ENCODE results near the gene GNB3.
A peak's percentile ranks its signal among the peaks of the same experiment; 100 is the strongest.
"Not testable (repeated sequence)": the region's sequence is repeated elsewhere in the genome, so short reads cannot be mapped to it uniquely, and the experiment has no call there.

The GNB3 gene

DNA sequence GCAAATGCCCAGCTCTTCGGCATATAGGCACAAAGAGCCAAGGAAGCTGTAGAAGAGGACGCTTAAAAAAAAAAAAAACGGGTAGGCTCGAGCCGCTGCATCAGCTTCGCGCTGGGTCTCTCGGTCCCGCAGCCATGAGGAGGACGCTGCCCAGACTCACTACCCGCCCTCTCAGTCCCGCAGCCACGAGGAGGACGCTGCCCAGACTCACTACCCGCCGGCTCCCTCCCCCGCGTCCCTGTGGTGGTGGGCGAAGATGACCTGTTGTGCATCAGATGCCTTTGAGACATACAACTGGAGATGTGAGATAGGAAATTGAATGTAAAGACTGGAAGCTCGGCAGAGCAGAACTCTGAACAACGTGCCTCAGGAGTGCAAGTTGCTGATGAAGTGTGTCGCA, 43.8 kb downstream of the GNB3 start:
- no peak overlapping the region for H3K27ac ChIP-seq (ENCODE audit: low read length)
- no peaks in the 10 kb centered on the region for H3K9me3 ChIP-seq (ENCODE audit: control insufficient read depth in 2 of 2, low read length in 2 of 2)
- H3K9ac ChIP-seq (ENCODE audit: low read length in 2 of 2), result no peak overlapping the region
- H3K4me1 ChIP-seq (ENCODE audit: control insufficient read depth, insufficient read depth, low read length), result no peaks in the 10 kb centered on the region
- no peak overlapping the region for H3K4me3 ChIP-seq (ENCODE audit: low read length in 2 of 2)
- H3K36me3 ChIP-seq (ENCODE audit: control insufficient read depth in 2 of 2, insufficient read depth in 2 of 2, low read length in 2 of 2), result peaks cover 0 to 6% of the 10 kb centered on the region in 2 donors
- H3K27me3 ChIP-seq (ENCODE audit: control insufficient read depth in 1 of 2, insufficient read depth in 2 of 2, low read length in 2 of 2), result no peaks in the 10 kb centered on the region

- H3K36me3 ChIP-seq (ENCODE audit: control insufficient read depth in 2 of 2, insufficient read depth in 2 of 2, low read length in 2 of 2); H3K9me3 ChIP-seq (ENCODE audit: control insufficient read depth in 2 of 2, low read length in 2 of 2); H3K4me1 ChIP-seq (ENCODE audit: control insufficient read depth, insufficient read depth, low read length); H3K27ac ChIP-seq (ENCODE audit: low read length); H3K27me3 ChIP-seq (ENCODE audit: control insufficient read depth in 1 of 2, insufficient read depth in 2 of 2, low read length in 2 of 2); H3K4me3 ChIP-seq (ENCODE audit: low read length in 2 of 2); H3K9ac ChIP-seq (ENCODE audit: low read length in 2 of 2): not testable (repeated sequence)
Measured at GRCh38 chr12:6886206-6886999, 45.7 kb downstream of the GNB3 start.

- Histone ChIP-seq H3K27me3 (ENCODE audit: control insufficient read depth in 1 of 2, insufficient read depth in 2 of 2, low read length in 2 of 2) (no peaks in the 10 kb centered on the region), H3K27ac (ENCODE audit: low read length) (no peak overlapping the region)
Measured at GRCh38 chr12:6887460-6887859, 46.7 kb downstream of the GNB3 start.

GRCh38 chr12:6888360-6888759, 47.6 kb downstream of the GNB3 start:
- H3K36me3 ChIP-seq (ENCODE audit: control insufficient read depth in 2 of 2, insufficient read depth in 2 of 2, low read length in 2 of 2), result peaks cover 0 to 6% of the 10 kb centered on the region in 2 donors
- H3K27ac ChIP-seq (ENCODE audit: low read length), result no peak overlapping the region
- no peak overlapping the region for H3K4me3 ChIP-seq (ENCODE audit: low read length in 2 of 2)
- H3K27me3 ChIP-seq (ENCODE audit: control insufficient read depth in 1 of 2, insufficient read depth in 2 of 2, low read length in 2 of 2), result no peaks in the 10 kb centered on the region
- peaks cover 9% of the 10 kb centered on the region for H3K4me1 ChIP-seq (ENCODE audit: control insufficient read depth, insufficient read depth, low read length)
- H3K9me3 ChIP-seq (ENCODE audit: control insufficient read depth in 2 of 2, low read length in 2 of 2), result no peaks in the 10 kb centered on the region
- H3K9ac ChIP-seq (ENCODE audit: low read length in 2 of 2), result no peak overlapping the region

More at GRCh38 chr12:6887460-6887859, 46.7 kb downstream of the GNB3 start:
- Histone ChIP-seq H3K36me3 (ENCODE audit: control insufficient read depth in 2 of 2, insufficient read depth in 2 of 2, low read length in 2 of 2) (peaks cover 0 to 6% of the 10 kb centered on the region in 2 donors), H3K4me1 (ENCODE audit: control insufficient read depth, insufficient read depth, low read length) (peaks cover 9% of the 10 kb centered on the region), H3K9me3 (ENCODE audit: control insufficient read depth in 2 of 2, low read length in 2 of 2) (no peaks in the 10 kb centered on the region), H3K4me3 (ENCODE audit: low read length in 2 of 2) (no peak overlapping the region), H3K9ac (ENCODE audit: low read length in 2 of 2) (no peak overlapping the region)

- not testable (repeated sequence) for H3K27ac ChIP-seq (ENCODE audit: low read length); H3K27me3 ChIP-seq (ENCODE audit: control insufficient read depth in 1 of 2, insufficient read depth in 2 of 2, low read length in 2 of 2); H3K4me3 ChIP-seq (ENCODE audit: low read length in 2 of 2); H3K9me3 ChIP-seq (ENCODE audit: control insufficient read depth in 2 of 2, low read length in 2 of 2); H3K36me3 ChIP-seq (ENCODE audit: control insufficient read depth in 2 of 2, insufficient read depth in 2 of 2, low read length in 2 of 2); H3K4me1 ChIP-seq (ENCODE audit: control insufficient read depth, insufficient read depth, low read length); H3K9ac ChIP-seq (ENCODE audit: low read length in 2 of 2)
Measured at GRCh38 chr12:6888794-6889193, 48.1 kb downstream of the GNB3 start.

- Histone ChIP-seq H3K9ac (ENCODE audit: low read length in 2 of 2) (peak overlapping the region in 1 of 2 donors; percentile 65), H3K27ac (ENCODE audit: low read length) (peak overlapping the region; percentile 87)
- H3K27me3 ChIP-seq (ENCODE audit: control insufficient read depth in 1 of 2, insufficient read depth in 2 of 2, low read length in 2 of 2); H3K4me3 ChIP-seq (ENCODE audit: low read length in 2 of 2); H3K36me3 ChIP-seq (ENCODE audit: control insufficient read depth in 2 of 2, insufficient read depth in 2 of 2, low read length in 2 of 2); H3K4me1 ChIP-seq (ENCODE audit: control insufficient read depth, insufficient read depth, low read length); H3K9me3 ChIP-seq (ENCODE audit: control insufficient read depth in 2 of 2, low read length in 2 of 2): not testable (repeated sequence)
Measured at GRCh38 chr12:6889775-6890573, 49.2 kb downstream of the GNB3 start.

GRCh38 chr12:6890789-6891645, 50.3 kb downstream of the GNB3 start:
- H3K4me1 ChIP-seq (ENCODE audit: control insufficient read depth, insufficient read depth, low read length), result peaks cover 9% of the 10 kb centered on the region
- H3K9ac ChIP-seq (ENCODE audit: low read length in 2 of 2), result peak overlapping the region; percentile 89 to 91
- H3K36me3 ChIP-seq (ENCODE audit: control insufficient read depth in 2 of 2, insufficient read depth in 2 of 2, low read length in 2 of 2), result no peaks in the 10 kb centered on the region
- H3K4me3 ChIP-seq (ENCODE audit: low read length in 2 of 2), result peak overlapping the region; percentile 83 to 96
- peak overlapping the region; percentile 89 for H3K27ac ChIP-seq (ENCODE audit: low read length)
- H3K27me3 ChIP-seq (ENCODE audit: control insufficient read depth in 1 of 2, insufficient read depth in 2 of 2, low read length in 2 of 2), result no peaks in the 10 kb centered on the region
- no peaks in the 10 kb centered on the region for H3K9me3 ChIP-seq (ENCODE audit: control insufficient read depth in 2 of 2, low read length in 2 of 2)

GRCh38 chr12:6891646-6892001, 50.9 kb downstream of the GNB3 start:
- peak overlapping the region; percentile 89 for H3K27ac ChIP-seq (ENCODE audit: low read length)
- H3K4me1 ChIP-seq (ENCODE audit: control insufficient read depth, insufficient read depth, low read length), result peaks cover 9% of the 10 kb centered on the region
- H3K4me3 ChIP-seq (ENCODE audit: low read length in 2 of 2), result peak overlapping the region; percentile 83 to 96
- no peaks in the 10 kb centered on the region for H3K36me3 ChIP-seq (ENCODE audit: control insufficient read depth in 2 of 2, insufficient read depth in 2 of 2, low read length in 2 of 2)
- H3K9ac ChIP-seq (ENCODE audit: low read length in 2 of 2), result peak overlapping the region; percentile 89 to 91
- H3K9me3 ChIP-seq (ENCODE audit: control insufficient read depth in 2 of 2, low read length in 2 of 2), result no peaks in the 10 kb centered on the region
- no peaks in the 10 kb centered on the region for H3K27me3 ChIP-seq (ENCODE audit: control insufficient read depth in 1 of 2, insufficient read depth in 2 of 2, low read length in 2 of 2)

GRCh38 chr12:6892683-6893082, 52.0 kb downstream of the GNB3 start:
- H3K27ac ChIP-seq (ENCODE audit: low read length), result not testable (repeated sequence)

GRCh38 chr12:6894321-6894720, 53.6 kb downstream of the GNB3 start:
- Histone ChIP-seq H3K9ac (ENCODE audit: low read length in 2 of 2) (no peak overlapping the region), H3K9me3 (ENCODE audit: control insufficient read depth in 2 of 2, low read length in 2 of 2) (no peaks in the 10 kb centered on the region), H3K4me3 (ENCODE audit: low read length in 2 of 2) (no peak overlapping the region), H3K27ac (ENCODE audit: low read length) (no peak overlapping the region), H3K4me1 (ENCODE audit: control insufficient read depth, insufficient read depth, low read length) (peaks cover 9% of the 10 kb centered on the region), H3K36me3 (ENCODE audit: control insufficient read depth in 2 of 2, insufficient read depth in 2 of 2, low read length in 2 of 2) (no peaks in the 10 kb centered on the region), H3K27me3 (ENCODE audit: control insufficient read depth in 1 of 2, insufficient read depth in 2 of 2, low read length in 2 of 2) (no peaks in the 10 kb centered on the region)

More at GRCh38 chr12:6892683-6893082, 52.0 kb downstream of the GNB3 start:
- H3K27me3 ChIP-seq (ENCODE audit: control insufficient read depth in 1 of 2, insufficient read depth in 2 of 2, low read length in 2 of 2); H3K9ac ChIP-seq (ENCODE audit: low read length in 2 of 2); H3K4me1 ChIP-seq (ENCODE audit: control insufficient read depth, insufficient read depth, low read length); H3K9me3 ChIP-seq (ENCODE audit: control insufficient read depth in 2 of 2, low read length in 2 of 2); H3K36me3 ChIP-seq (ENCODE audit: control insufficient read depth in 2 of 2, insufficient read depth in 2 of 2, low read length in 2 of 2); H3K4me3 ChIP-seq (ENCODE audit: low read length in 2 of 2): not testable (repeated sequence)
